Right renal pelvis (tissue), 4 donors: Measurements from ENCODE around the gene ZBTB20. TPM values are rescaled to one million over a fixed set of nuclear protein-coding genes. Genes with fewer than 3 reads are reported as not detected.

ENCODE experiments used
- DNase-seq, 4 donors: peaks; one replicate each; pipeline ENCODE4 v3.0.0-alpha.2; 2013; ENCODE audit warnings: low read depth in 4 of 4, low spot score in 3 of 4, missing footprints in 1 of 4
- polyA plus RNA-seq, 4 donors: library from polyadenylated mRNA; unstranded; fragments of 120-200 nt; gene quantifications; one replicate each; pipeline ENCODE4 v1.2.1, GENCODE V29; 2013; ENCODE audit not compliant: insufficient read length in 4 of 4

The ZBTB20 gene
- polyA plus RNA-seq, 4 donors = 4.5 to 5.3 (median 4.9) TPM

DNA sequence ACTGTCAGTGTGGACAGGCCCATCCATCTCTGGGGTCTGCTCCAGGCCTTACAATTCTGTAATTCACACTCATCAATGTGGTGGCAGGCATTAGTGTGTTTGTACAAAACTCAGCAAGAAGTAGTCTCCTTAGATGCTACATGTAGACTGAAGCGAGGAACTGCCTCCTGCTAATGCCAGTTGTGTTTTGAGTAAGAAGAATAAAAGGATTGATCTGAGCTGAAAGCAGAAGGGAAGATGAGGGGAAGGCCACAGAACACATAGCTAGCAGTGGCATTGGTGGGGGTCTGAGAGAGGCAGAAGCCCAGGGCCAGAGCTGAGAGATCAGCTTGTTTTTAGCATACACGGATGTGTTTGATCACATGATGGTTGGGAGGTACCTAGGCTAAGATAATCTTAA, 709.2 kb downstream of the ZBTB20 start:
- no peak for DNase-seq

DNA sequence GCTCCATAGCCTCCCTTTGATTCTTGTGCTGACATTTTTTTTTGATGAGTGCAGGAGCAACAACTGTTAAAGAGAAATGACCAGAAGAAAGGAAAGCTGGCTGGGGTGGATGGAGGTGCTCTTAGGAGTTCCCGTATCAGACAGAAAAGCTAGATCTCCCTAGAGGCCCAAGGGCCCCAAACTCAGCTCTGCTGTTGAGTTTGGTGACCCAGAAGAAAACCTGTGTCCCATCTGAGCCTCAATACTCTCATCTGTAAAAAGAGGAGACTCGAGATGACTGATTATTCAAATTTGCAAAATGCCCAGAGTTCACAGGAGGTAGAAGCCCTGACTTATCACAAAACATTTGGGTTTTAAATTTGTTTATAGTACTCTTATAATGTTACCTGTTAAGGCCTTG, 710.9 kb downstream of the ZBTB20 start:
- DNase-seq = no peak

DNA sequence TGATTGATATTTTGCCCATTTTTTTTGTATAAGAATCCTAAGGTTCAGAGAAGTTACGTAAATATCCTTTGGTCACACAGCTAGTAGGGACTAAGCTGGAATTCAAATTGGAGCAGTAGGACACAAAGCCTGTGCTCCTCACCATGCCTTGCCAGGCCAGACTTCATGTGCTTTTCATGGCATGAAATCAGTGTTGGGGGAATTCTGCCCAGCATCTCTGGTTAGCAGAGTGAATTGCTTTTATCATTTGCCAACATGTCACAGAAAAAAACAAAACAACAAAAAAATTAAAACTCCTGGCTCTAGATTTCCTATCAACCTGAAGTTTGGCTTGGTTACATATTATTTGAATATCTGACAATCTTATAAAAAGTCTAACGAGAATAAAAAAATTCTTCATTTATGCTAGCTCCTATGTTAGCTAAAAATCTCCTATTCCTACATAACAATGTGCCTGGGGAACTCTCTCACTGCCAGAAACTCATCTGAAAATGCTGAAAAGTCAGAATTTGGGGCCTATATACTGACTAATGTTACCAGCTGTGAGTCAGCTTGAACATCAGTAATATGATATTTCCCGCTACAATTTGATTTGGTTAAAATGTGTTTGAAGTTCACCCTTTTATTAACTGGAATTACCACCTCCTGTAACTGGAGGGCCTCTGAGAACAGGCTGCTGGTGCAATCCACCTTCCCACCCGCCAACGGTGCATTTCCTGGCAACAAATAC, 711.5 kb downstream of the ZBTB20 start:
- DNase-seq = no peak

DNA sequence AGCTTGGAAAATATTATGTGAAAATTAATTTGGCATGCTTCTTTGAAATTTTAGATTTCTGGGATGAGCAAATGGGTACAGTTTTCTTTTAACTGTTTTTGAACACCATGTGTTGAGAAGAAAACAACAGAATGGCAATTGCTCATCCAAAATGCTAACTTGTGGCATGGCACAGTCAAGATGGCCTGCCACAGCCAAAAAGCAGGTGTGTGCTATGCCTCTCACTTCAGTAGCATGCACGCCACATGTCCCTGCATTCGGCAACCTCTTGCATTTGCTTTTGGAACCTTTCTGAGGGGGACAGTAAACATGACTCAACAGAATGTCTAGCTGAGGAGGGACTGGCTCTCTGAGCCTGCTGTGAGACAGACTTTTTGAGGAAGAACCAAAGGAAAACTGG, 714.8 kb downstream of the ZBTB20 start:
- no peak for DNase-seq

DNA sequence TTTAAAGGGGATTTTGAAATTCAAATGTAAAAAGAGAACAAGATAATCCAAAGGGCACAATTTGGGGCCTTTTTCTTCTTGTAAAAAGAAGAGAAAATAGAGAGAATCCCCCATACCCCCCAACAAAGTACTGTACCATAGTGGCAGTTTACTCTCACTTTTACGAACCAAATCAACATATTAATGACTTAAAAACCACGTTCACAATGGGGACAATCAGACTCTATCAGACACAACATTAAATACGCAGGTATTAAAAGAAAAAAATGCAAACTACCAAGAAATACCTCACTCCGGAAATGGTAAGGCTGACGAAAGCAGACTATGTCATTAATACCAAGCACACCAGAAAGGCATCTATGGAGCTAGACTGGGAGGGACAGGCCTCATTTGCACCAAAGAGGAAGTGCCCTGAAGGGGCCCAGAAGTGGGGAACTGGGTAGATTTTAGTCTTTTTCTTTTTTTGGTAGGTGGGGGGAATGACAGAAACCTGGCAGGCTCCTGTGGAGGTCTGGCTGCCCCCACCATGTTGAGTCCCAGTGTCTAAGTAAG, 719.0 kb downstream of the ZBTB20 start:
- DNase-seq = no peak

DNA sequence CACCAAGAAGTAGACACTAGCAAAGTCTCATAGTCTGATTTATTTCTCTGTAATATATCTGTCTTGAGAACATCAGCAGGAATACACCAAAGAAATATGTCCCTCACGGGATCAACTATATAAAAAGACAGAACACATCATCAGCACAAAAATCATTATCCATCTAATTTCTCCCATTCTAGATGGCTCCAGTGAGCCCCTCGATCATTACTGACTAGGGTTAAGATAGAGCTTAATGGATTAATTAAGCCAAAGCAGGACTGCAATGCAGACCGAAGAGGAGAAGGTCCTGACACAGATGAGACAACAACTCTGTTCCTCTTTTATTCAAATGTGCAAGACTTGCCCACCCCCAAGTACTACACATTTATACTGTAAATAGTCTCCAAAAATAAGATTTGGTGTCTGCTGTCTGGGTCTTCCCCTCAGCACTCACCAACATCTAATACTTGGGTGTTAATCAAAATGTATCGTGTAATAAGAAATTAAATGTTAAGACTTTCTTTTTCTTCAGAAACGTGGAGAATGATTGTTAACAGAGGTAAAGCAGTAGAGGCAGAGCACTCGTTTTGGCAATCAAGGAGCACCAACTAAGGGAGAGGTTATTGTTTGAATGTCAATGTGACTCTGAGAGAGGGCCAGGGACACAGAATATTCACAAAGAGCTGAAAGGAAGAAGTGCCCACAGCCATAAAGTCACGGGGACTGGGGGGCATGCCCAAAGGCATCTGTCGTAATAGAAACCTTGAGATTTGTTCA, 719.6 kb downstream of the ZBTB20 start:
- DNase-seq = no peak

DNA sequence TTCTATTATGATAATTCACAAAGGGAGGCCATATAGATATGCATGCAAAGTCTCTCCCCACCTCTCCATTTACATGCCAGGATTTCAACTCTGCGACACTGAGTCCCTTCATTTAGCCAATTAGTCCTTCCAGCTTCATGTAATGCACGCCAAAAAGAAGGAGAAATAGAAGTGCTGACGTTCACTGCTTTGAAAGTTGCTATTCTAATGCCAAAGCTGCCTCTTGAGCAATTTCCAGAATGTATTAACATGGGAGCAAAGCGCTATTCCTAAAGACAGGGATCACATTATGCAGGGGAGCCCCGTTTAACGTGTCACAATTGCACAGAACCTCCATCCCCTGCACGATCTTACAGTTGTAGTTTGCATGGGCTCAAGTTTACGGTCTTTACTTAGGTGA, 722.8 kb downstream of the ZBTB20 start:
- DNase-seq = no peak

DNA sequence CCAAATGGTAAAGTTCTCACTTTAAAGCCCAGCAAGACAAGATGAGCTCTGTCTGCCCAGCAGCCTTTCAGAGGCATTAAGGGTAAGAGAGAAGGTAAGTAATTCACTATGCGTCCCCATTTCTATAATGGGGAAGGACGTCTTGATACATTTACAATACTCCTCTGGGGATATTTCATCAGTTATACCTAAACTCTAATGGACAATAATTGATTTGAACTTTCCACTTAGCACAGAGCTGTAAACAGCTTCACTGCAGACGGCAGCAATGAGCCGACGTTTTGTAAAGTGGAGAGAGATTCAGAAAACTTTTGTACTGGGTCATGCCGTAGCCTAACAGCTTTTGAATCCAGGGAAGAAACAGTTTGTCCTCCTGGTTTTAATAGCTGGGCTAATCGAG, 725.9 kb downstream of the ZBTB20 start:
- no peak for DNase-seq

DNA sequence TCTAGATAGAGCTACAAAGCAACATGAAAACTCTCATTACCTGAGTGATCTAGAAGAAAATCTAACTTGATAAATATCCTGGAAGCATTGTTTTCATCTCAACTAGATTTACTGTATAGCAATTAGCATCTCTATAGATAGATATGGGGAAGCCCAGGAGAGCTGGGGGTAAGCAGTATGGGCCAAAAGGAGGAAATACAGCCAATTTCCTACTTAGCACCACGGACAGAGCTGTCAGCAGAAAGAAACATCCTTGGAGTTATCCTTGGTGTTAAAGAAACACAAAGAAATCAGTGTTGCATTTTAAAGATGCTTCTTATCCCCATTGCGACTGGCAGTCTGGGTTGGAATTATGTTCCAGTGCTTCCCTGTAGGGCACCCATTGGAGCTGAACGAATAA, 727.0 kb downstream of the ZBTB20 start:
- no peak for DNase-seq

DNA sequence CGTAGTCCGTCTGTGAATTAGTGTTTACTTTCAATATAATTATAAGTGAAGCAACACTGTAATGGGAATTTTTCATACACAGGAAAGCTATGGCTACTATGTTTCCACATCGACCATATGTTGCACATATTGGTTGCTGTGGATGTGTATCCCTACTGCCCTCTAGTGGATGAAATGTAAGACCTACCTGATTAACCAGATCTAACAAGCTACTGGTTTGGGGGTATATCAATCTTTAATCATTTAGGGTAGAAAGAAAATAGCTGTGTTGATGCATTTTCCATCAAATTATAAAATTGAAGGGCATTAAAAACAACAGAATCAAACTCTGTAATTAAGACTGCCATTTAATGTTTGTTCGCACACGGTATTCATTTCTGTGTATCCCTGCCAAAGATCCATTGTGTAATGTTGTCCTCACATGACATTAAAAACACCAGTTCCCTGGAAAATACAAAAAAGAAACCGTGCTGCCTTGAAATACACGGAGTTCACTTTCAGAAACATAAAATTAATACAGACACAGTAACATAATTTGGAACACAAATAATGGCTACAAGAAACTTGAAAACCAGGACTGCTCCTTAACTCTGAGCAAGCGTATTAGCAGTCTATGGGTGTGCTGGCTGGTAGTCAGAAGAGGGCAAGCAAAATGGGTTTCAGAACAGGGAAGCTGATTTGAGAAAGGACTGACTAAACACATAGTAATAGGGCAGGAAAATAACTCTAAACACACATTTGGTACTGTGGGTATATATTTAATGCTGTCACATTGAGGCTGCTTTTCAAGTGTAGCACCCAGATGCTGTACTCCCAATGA, 728.2 kb downstream of the ZBTB20 start:
- DNase-seq = peak in 1 of 4 donors; percentile 61

DNA sequence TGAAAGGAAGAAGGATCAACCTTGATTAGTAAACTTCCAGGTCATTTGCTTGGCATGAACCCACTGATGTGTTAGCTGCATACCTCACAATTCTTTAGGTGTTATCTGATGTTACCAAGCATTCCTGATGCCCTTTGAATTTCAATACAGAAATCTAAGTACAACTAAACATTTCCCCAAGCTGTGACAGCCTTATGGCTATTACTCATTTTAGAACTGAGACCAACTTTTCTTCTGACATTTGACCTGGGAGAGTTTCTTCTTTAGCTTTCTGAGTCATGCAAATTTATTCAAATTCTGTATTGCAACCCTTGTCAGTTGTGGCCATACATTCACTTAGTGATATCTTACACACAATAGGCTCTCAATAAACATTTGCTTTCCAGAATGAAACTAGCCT, 729.0 kb downstream of the ZBTB20 start:
- no peak for DNase-seq

DNA sequence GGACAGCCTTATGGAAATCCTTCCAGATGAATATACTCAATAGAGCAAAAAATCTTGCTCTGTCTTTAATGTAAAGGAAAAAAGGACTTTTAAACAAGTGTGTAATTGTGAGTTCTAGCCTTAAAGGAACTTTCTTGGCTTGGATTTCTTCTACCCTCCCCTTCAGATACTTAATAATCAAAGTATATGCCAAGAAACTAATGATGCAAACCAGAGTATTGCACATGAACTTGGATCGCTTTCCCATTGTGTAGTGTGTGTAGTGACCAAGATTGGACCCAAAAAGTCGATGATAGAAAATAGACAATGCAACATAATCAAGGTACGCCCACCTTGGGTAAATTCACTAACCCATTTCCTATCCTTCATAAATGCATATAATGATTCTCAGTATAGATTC, 729.4 kb downstream of the ZBTB20 start:
- DNase-seq = no peak

DNA sequence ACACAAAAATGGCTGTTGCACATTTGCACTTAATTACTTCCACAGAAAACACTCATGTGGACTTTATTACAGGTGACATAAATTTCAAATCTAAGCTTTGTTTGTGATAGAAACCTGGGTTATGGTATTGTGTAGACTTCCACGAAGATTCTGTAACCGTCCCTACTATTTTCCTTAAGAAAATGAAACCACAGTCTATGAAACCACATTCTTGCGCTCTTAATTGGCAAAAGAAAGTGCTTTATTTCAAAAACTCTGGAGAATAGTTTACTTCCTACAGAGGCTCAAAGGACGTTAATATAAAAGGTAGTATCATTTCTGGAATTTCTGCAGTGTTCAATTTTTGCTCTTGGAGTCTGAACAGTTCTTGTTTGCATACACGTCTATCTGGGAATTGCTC, 729.8 kb downstream of the ZBTB20 start:
- no peak for DNase-seq

DNA sequence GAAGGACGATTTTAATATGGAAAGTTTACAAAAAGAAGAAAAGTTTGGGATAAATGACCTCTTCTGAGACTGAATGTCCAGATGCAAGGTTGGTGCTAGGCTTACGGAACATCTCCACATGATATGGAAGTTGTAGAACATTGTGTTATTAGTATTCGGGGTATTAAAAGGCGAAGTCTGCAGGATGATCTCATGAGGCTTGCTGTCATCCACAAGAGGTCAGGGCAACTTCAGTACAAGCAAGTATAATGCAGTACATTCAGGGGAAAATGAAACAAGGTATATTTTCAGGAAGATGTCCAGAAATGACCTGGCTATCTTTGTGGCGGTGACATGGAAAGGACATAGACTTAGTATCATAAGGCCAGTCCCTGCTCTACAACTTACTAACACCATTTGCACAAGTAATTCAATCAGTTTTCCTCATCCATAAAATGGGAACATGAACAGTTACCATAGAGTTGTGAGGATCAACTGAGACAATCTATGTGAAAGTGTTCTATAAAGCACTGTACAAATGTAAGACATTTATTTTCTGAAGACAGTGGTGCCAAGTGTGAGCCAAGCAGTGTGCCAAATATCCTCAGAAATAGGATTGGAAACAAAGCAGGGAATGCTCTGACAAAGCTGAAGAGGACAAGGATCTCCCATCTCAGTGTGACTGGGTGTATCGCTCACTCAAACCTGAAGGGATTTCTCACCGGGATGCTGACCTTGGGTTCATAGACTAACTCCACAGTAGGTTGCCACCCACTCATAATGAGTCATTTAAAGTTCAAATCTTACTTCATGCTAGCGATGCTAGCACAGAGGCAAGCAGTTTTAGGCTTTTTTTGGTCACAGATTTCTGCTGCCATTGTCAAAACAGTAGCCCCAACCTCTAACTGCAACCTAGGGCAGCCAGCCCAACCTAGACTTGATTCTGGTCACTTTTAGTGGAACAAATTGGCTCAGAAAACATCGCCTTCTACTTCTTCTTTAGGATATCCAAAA, 735.0 kb downstream of the ZBTB20 start:
- no peak for DNase-seq

DNA sequence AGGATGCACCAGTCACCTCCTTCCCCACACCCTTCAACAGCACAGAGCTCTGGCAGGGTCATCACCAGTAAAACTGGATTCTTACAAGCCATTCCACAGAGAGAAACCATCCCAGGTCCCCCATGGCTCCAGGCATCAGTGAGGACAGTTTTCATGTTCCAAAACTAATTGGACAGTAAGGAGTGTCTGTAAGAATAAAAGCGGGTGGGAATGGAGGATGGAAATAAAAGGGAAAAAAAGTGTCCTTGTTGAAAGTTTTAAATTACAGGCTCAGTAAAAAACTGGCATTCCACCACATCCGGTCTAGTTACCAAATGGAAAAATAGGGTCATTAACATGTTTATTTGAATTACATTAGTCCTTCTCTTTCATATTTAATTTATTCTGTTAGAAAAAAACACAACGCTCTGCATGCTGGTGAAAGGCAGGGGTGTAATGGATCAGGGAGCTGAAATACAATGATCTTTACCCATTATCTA, 735.9 kb downstream of the ZBTB20 start:
- no peak for DNase-seq

DNA sequence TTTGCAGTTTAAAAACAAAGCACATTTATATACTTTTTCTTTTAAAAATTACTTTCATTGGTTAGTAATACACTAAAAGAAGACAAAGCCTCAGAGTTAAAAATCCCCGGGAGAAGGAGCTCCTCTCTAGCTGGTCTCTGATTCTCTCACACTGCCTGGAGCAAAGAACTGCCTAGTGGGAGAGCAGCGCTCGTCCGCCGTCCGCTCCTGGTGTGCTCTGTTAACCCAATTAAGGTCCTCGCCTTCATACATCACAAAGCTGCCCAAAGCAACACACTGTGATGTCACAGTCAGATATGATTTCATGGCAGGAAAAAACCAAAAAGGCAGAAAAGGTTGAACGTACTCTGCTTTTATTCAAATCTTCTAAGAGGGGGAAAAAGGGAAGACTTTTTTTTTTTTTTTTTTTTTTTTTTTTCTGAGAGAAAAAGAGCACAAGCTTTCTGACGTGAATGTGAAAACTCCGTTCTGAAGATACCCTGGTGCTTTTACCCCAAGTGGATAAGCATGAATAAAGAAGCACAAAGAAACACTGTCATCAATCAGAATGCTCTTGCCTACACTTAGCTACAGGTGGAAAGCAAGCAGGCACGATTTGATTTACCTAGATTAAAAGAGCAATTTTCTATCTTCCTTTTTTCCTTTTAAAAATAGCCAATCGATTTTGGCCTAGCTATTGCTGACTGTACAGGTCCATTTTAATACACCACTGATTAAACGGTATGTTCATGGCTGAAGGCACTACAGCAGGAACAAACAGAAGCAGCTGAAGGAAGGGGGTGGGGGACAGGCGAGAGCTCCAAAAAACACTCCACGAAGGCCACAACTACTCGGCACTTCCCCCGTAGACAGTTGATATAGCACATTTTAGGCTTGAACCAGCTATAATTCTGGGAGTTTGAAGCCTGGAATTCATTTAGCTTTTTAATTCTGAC, 738.1 kb downstream of the ZBTB20 start:
- DNase-seq = no peak

DNA sequence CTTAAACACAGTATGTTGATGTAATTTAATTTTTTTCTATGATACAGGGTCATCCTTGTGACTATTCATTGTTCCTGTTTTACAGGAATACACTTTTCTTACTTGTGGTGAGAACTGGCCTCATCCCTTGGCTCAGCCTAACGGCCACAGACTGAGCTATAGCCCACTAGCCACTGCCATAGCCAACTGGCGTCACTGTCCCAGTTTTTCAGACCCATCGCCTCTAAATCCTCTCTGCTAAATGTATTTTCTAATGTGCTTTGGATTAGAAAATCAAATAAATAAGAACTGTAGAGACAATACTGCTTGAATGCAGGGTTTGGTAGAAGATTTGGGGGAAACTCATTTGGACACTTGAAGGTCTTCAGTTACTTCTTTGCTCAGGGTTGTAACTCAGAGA, 740.2 kb downstream of the ZBTB20 start:
- DNase-seq = no peak

DNA sequence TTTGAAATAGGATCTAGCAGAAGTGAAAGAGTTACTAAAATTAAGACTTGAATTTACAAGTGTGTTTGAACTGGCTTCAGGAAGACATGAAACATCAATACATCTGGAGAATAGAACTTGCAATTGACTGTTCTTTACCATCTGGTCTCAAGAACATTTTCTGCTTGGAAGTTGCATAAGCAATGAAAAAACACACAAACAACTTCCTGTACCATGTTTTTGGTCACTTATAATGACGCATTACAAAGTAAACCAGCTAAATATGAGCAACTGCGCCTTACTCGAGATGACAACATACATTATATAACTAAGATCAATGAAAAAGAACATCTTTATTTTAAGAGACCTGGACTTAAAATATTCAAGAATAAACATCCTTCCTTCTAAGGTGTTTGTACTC, 740.8 kb downstream of the ZBTB20 start:
- no peak for DNase-seq
